Heart right ventricle (tissue), 16 donors: Measurements from ENCODE around the gene USP6NL. TPM values are rescaled to one million over a fixed set of nuclear protein-coding genes. Genes with fewer than 3 reads are reported as not detected.
"Not testable (repeated sequence)": the region's sequence is repeated elsewhere in the genome, so short reads cannot be mapped to it uniquely, and the experiment has no call there.

Experiments used
- ATAC-seq, 8 donors: fragments of 200-7000 bp; cut with Tn5 transposase; one replicate each; pipeline ENCODE4 v1.9.1; 2020; ENCODE audit warnings: mild to moderate bottlenecking in 8 of 8, moderate library complexity in 8 of 8, moderate number of reproducible peaks in 1 of 8
- DNase-seq, 2 donors: peaks; one replicate each; pipeline ENCODE4 v3.0.0-alpha.2; 2020
- H3K27ac ChIP-seq, 10 donors: fragments of 200-600 bp; sonication (generic) in 2 of 10; one replicate each; pipeline versions ENCODE4 v1.5.0 to v1.8.0; 2020 to 2022; ENCODE audit warnings: mild to moderate bottlenecking in 3 of 10
- H3K27me3 ChIP-seq, 7 donors: fragments of 200-600 bp; one replicate each; pipeline ENCODE4 v1.8.0; 2021 to 2022; ENCODE audit warnings: mild to moderate bottlenecking in 2 of 7
- H3K36me3 ChIP-seq, 9 donors: fragments of 200-600 bp; sonication (generic) in 1 of 9; one replicate each; pipeline versions ENCODE4 v1.5.0 to v1.8.0; 2020 to 2022; ENCODE audit warnings: mild to moderate bottlenecking in 2 of 9
- H3K4me1 ChIP-seq, 9 donors: fragments of 200-600 bp; sonication (generic) in 1 of 9; one replicate each; pipeline versions ENCODE4 v1.5.0 to v1.8.0; 2020 to 2022; ENCODE audit warnings: mild to moderate bottlenecking in 4 of 9
- H3K4me3 ChIP-seq, 10 donors: fragments of 200-600 bp; sonication (generic) in 2 of 10; one replicate each; pipeline versions ENCODE4 v1.5.0 to v1.8.0; 2020 to 2022; ENCODE audit warnings: mild to moderate bottlenecking in 7 of 10, moderate library complexity in 2 of 10
- H3K9me3 ChIP-seq, 11 donors: fragments of 200-600 bp in 10 of 11; sonication (generic) in 2 of 11; one replicate each; pipeline versions ENCODE4 v1.5.0 to v1.8.0; 2013 to 2022; ENCODE audit warnings: mild to moderate bottlenecking in 2 of 11, control low read depth in 1 of 11, moderate library complexity in 1 of 11
- WGBS, 2 donors: extraction: QIAGEN DNeasy Blood & Tissue Kit; methylation state at CpG; one replicate each; pipeline ENCODE4 v1.1.7; 2013; ENCODE audit warnings: inconsistent platforms in 1 of 2; 5-methylcytosine and 5-hydroxymethylcytosine counted together
- intact Hi-C, 10 donors: fragments of 100-400 bp; cut with DNase I; formaldehyde crosslinking; loops; one replicate each; pipeline versions ENCODE4 v1.11.1 to v1.14.2; 2022
- polyA plus RNA-seq, 2 donors: library from polyadenylated mRNA; stranded (reverse); fragments of 200-250 nt; gene quantifications; one replicate each; pipeline ENCODE4 v1.2.3, GENCODE V29; 2013
- total RNA-seq, 10 donors: library from RNA; stranded (reverse); fragmentation: NEBNext Ultra II Directional in 3 of 10; extraction: Animal tissue kit (Norgen Biotek cat#: 25700) in 3 of 10; gene quantifications; one replicate each; pipeline versions ENCODE4 v1.2.1 to v1.2.4, GENCODE V29; 2021 to 2023
- TF ChIP-seq, protein P1 (sequence below), 9 donors: fragments of 200-600 bp; sonication (generic) in 2 of 9; IDR thresholded peaks; one replicate each; pipeline versions ENCODE4 v1.5.0 to v1.8.0; 2021 to 2022; ENCODE audit warnings: antibody characterized with exemption in 9 of 9, mild to moderate bottlenecking in 5 of 9, moderate library complexity in 1 of 9
- donor health status: Arrhythmogenic right ventricular cardiomyopathy.
- donor health status: ischemic (EF 13 %, LVEDD 7.1; RV severe dilation, severe dysfunction).
- donor health status: healthy with polysubstance abuse.
- donor health status: DM: no; HTN: yes; CAD: no.
- donor health status: DM: no; HTN: no; CAD: no.
- donor health status: ischemic (EF 25% LVEDD 6.9; RV normal size, moderate dysfunction).
- donor health status: ischemic (EF 25% LVEDD 5.7; RV mildly dilated, moderate dysfunction).
- donor health status: healthy.
- donor health status: DM: yes; HTN: yes; CAD: no.
- donor health status: Ischemic cardiomyopathy.
- donor health status: ischemic (EF 35%, LVEDD 5.7; RV mildly dilated, moderate dysfunction).
- donor health status: nonischemic (EF 11% LVEDD 7.7; RV severe dilation, severe dysfunction).
- donor health status: DM: yes; HTN: yes; CAD: no.
- donor health status: PGD.
- donor health status: ischemic (EF 29% LVEDD 5.4; RV normal size, mild dysfunction).
- donor health status: nonischemic (EF 23%, LVEDD 6.1; RV moderate dilation, normal function).

USP6NL gene
- total and polyA plus RNA-seq, 12 donors: 1.8 to 11.1 (median 8.2) TPM

DNA sequence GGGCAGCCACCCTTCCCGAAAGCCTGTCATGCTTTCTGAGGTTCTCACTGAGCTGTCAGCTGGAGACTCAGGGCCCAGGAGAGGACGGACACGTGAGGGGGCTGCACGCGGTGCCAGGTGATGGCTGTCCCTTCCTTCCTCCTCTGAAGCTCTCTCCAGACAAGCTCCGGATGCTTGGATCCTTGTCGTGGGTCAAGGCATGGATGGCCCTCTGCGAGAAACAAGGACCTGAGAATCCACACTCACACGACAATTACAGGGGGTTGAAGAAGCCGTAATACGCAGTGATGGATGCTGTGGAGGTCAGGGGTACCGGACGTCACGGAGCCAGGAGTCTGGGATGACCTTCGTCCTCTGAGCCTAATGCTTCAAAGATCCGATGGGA lies 170.3 kb downstream of the USP6NL start:
- intact Hi-C loops: no loop called here
- H3K9me3 ChIP-seq: no peaks in the 10 kb centered on the region
- H3K27ac ChIP-seq: no peak overlapping the region
- no peaks in the 10 kb centered on the region for H3K36me3 ChIP-seq
- WGBS, 2 donors: 90 to 92% methylated on average over 16 of the region's 16 CpGs
- no peak overlapping the region for H3K4me3 ChIP-seq
- ATAC-seq (no peak), DNase-seq (no peak)
- TF ChIP-seq, protein P1, sequence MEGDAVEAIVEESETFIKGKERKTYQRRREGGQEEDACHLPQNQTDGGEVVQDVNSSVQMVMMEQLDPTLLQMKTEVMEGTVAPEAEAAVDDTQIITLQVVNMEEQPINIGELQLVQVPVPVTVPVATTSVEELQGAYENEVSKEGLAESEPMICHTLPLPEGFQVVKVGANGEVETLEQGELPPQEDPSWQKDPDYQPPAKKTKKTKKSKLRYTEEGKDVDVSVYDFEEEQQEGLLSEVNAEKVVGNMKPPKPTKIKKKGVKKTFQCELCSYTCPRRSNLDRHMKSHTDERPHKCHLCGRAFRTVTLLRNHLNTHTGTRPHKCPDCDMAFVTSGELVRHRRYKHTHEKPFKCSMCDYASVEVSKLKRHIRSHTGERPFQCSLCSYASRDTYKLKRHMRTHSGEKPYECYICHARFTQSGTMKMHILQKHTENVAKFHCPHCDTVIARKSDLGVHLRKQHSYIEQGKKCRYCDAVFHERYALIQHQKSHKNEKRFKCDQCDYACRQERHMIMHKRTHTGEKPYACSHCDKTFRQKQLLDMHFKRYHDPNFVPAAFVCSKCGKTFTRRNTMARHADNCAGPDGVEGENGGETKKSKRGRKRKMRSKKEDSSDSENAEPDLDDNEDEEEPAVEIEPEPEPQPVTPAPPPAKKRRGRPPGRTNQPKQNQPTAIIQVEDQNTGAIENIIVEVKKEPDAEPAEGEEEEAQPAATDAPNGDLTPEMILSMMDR (IDR thresholded peaks at IDR 0.05): no peak
- no peaks in the 10 kb centered on the region for H3K4me1 ChIP-seq
- H3K27me3 ChIP-seq: peaks cover 0 to 14% (median 5%) of the 10 kb centered on the region in 7 donors

DNA sequence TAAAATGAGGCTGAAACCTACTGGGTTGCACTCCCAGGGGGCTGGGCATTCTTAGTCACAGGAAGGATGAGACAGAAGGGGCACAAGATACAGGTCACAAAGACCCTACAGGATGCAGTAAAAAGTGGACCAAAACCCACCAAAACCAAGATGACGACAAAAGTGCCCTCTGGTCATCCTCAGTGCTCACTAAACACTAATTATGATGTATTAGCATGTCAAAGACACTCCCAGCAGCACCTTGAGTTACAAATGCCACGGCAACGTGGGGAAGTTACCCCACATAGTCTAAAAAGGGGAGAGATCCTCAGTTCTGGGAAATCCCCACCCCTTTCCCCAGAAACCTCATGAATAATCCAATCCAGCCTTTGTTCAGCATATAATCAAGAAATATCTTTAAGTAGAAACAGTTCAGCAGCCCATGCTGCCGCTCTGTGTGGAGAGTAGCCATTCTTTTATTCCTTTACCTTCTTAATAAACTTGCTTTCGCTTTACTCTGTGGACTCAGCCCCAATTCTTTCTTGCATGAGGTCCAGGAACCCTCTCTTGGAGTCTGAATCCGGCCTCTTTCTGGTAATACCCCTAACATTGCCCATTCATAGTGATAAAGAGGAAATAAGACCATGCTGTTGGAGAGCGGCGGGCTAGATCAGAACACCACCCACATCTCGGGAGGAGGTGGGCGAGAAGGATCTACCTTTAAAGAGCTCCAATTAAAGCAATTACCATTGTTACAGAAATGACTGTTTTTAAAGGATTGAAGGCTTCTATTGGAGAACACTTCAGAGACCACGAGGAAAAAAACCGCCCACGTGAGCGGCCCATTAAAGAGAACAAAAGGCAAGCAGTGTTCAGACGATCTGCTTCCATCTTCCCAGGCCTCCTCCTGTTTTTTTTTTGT lies 170.9 kb downstream of the USP6NL start:
- ATAC-seq (no peak), DNase-seq (no peak)
- H3K27ac ChIP-seq: no peak overlapping the region
- H3K4me3 ChIP-seq: no peak overlapping the region
- WGBS, 2 donors: 77 to 87% methylated on average over 15 of the region's 15 CpGs
- intact Hi-C loops: no loop called here
- TF ChIP-seq, protein P1 (IDR thresholded peaks at IDR 0.05): no peak
- no peaks in the 10 kb centered on the region for H3K9me3 ChIP-seq
- H3K27me3 ChIP-seq: peaks cover 0 to 15% (median under 1%) of the 10 kb centered on the region in 7 donors
- H3K36me3 ChIP-seq: no peaks in the 10 kb centered on the region
- H3K4me1 ChIP-seq: no peaks in the 10 kb centered on the region

DNA sequence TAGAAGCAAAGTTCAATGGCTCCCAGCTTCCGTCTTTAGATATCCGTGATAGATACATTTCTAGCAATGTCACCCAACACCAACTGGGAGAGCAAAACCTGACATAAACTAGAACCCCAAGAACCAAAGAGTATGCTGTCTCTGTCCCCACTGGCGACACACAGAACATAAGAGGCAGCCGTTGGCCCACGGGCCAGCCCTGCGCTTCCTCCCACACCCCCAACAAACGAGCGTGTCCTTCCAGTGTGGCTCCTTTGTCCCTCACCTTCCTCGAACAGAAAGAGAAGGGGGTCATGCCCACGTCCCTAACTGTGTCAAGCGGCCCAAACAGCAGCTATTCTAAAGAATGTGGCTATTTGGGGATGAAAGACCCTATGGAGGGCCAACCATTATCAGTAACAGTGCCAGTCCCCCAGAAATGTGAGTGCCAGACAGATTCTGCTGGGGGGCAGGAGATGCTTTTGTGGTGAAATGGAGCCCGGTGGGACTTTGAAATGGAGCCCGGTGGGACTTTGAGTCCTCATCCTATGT lies 171.9 kb downstream of the USP6NL start:
- DNase-seq: no peak
- TF ChIP-seq, protein P1 (IDR thresholded peaks at IDR 0.05): no peak
- Histone ChIP-seq H3K27ac (no peak overlapping the region), H3K9me3 (no peaks in the 10 kb centered on the region), H3K4me3 (no peak overlapping the region), H3K36me3 (no peaks in the 10 kb centered on the region), H3K4me1 (no peaks in the 10 kb centered on the region), H3K27me3 (peaks cover 0 to 15% (median 0%) of the 10 kb centered on the region in 7 donors)
- intact Hi-C loops: no loop called here
- 87 to 94% methylated on average over 13 of the region's 13 CpGs for WGBS, 2 donors
- ATAC-seq: no peak

DNA sequence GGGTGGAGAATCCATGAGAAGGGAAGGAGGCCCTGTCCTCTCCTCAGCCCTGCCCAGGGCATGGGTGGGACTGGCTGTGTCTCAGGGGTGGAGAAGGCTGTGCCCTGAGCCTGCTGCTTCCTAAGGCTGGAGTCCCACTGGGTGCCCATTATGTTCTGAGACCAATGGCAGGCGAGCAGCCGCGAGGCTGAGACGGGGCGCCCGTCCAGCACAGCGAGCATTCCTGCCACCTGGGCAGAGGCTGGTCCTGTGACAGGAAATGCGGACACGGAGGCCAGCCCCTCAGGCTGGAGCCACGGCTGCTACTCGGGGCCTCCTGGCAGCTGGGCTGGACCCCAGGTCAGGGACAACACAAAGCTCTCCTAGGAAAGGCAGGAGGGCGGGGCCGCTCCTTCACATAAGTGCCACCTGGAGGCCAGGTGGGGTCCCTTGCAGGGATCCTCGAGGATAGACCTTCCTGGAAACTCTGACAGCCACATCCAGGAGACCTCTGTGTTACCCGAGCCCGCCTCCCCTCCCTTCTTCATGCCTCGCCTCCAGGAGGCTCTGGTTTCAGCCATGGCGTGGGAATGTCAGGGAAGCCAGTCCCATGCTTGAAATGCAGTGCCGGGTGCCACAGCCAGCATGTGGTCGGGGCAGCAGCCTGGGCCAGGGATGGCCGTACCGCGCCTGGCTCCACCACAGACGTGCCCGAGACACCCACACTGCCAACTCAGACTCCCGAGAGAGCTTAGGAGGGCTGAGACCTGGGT lies 173.9 kb downstream of the USP6NL start:
- no peak for ATAC-seq

DNA sequence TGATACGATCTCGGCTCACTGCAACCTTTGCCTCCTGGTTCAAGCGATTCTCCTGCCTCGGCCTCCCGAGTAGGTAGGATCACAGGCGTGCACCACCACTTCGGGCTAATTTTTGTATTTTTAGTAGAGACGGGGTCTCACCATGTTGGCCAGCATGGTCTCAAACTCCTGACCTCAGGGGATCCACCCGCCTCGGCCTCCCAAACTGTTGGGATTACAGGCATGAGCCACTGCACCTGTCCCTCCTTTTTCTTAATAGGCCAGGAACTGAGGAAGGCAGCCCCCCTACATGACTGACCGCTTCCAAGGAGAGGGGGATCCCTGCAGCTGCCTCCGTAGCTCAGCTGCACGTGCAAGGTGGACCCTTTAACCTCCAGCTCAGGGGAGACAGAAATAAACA lies 175.0 kb downstream of the USP6NL start:
- H3K27me3 ChIP-seq: peaks cover 0 to 15% (median 0%) of the 10 kb centered on the region in 7 donors
- intact Hi-C loops, H3K36me3 ChIP-seq, H3K4me1 ChIP-seq, H3K4me3 ChIP-seq, ATAC-seq, H3K27ac ChIP-seq, DNase-seq, H3K9me3 ChIP-seq: not testable (repeated sequence)
- 91 to 97% methylated on average over 13 of the region's 13 CpGs for WGBS, 2 donors

More for the DNA sequence above, 173.9 kb downstream of the USP6NL start:
- Histone ChIP-seq H3K36me3 (no peaks in the 10 kb centered on the region), H3K4me3 (no peak overlapping the region), H3K4me1 (no peaks in the 10 kb centered on the region), H3K27me3 (peaks cover 0 to 15% (median 0%) of the 10 kb centered on the region in 7 donors), H3K9me3 (no peaks in the 10 kb centered on the region), H3K27ac (no peak overlapping the region)
- TF ChIP-seq, protein P1 (IDR thresholded peaks at IDR 0.05): no peak
- intact Hi-C loops: no loop called here
- no peak for DNase-seq
- 83 to 86% methylated on average over 26 of the region's 26 CpGs for WGBS, 2 donors
